ENCODE measurements around the gene CSNK1E. TPM values are rescaled to one million over a fixed set of nuclear protein-coding genes. Genes with fewer than 3 reads are reported as not detected.

The CSNK1E gene
- total RNA-seq, 2 experiments from 2014 or later = 123 TPM

DNA sequence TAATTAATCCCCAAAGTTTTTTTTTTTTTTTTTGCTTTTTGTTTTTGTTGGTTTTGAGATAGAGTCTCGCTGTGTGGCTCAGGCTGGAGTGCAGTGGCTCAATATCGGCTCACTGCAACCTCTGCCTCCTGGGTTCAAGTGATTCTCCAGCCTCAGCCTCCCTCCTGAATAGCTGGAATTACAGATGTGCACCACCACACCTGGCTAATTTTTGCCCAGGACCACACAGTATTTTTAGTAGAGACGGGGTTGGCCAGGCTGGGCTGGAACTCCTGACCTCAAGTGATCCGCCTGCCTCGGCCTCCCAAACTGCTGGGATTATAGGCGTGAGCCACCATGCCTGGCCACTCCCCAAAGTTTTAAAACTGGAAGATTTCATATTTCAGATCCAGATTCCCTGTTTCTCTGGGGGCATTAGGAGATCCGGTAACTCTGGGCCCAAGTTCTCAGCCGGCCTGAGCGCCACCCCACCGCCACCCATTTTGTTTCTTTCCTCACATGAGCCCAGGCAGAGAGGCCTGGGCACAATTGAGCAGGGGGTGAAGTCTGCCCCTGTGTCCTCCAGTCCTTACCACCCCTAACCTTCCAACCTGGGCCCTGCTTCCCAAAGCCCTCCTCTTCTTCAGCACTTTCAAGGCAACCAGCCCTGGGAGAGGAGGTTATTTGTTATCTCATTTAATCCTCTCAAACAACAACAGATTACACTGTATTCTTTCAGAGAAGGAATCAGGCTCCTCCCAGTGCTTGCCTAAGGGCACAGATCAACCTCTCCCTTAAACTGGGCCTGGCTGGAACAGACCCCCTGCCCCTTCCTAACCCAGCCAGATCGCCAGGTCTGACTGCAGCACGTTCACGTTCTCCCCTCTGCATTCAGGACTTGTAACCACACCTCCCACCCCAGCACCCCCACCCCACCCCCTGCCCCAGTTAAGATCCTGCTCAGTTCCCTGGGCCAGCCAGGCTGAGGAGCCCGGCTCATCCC lies 1.9 kb upstream of the CSNK1E start:
- H3K36me3 Mint-ChIP-seq (ENCODE audit: low read depth) = peaks cover 10% of the 10 kb centered on the region
- POLR2A ChIA-PET = interaction anchor here (1.9 kb wide), 1 partner anchor 13 kb away, joined by 6 read pairs; no protein-coding TSS in a partner anchor
- CTCF ChIA-PET = interaction anchor here (1.2 kb wide), 1 partner anchor 226 kb away, joined by 3 read pairs; no protein-coding TSS in a partner anchor
- ATAC-seq (no peak), DNase-seq (no peak)
- H3K4me3 Mint-ChIP-seq = no peak overlapping the region
- peak overlapping the region; percentile 8 for H3K27ac Mint-ChIP-seq
- H3K4me1 Mint-ChIP-seq (ENCODE audit: low read depth) = peaks cover 18% of the 10 kb centered on the region
- no peaks in the 10 kb centered on the region for H3K27me3 Mint-ChIP-seq
- no peaks in the 10 kb centered on the region for H3K9me3 Mint-ChIP-seq
- intact Hi-C loops (cut with micrococcal nuclease) = no loop called here
- TF ChIP-seq, protein P1, sequence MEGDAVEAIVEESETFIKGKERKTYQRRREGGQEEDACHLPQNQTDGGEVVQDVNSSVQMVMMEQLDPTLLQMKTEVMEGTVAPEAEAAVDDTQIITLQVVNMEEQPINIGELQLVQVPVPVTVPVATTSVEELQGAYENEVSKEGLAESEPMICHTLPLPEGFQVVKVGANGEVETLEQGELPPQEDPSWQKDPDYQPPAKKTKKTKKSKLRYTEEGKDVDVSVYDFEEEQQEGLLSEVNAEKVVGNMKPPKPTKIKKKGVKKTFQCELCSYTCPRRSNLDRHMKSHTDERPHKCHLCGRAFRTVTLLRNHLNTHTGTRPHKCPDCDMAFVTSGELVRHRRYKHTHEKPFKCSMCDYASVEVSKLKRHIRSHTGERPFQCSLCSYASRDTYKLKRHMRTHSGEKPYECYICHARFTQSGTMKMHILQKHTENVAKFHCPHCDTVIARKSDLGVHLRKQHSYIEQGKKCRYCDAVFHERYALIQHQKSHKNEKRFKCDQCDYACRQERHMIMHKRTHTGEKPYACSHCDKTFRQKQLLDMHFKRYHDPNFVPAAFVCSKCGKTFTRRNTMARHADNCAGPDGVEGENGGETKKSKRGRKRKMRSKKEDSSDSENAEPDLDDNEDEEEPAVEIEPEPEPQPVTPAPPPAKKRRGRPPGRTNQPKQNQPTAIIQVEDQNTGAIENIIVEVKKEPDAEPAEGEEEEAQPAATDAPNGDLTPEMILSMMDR (IDR thresholded peaks at IDR 0.05) = no peak

DNA sequence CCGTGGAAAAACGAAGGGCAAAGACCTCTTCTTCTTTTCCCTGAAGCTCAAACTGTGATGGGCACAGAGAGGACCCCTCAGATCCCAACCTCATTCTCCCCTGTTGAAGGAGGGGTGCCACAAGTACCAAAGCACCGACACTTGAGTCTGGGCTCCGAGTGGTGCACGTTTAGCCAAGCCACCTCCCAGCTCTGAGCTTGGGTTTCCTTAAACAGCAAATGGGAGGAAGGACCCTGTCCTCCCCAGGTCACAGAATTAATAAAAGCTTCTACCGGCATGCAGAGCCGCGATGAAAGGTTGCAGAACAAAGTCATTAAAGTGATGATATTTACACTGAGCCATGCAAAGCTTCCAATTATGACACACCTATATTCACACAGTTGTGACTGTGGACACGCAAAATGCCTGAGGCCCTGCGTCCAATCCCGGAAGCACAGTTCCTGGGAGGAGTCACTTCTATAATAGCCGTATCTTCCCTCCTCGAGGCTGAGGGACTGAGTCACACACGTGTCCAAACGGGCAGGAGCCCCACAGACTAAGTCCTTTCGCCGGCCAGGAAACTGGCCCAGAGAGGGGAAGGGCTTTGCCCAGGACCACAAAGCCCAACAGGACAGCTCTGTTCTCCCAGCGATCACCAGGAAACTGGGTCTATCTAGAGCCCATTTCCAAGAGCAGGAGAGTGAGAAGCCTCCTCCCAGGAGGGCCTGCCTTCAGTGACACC lies 922 bp upstream of the CSNK1E start:
- H3K36me3 Mint-ChIP-seq (ENCODE audit: low read depth) = peaks cover 14% of the 10 kb centered on the region
- intact Hi-C loops (cut with micrococcal nuclease) = no loop called here
- H3K27ac Mint-ChIP-seq = peak overlapping the region; percentile 80
- DNase-seq (no peak), ATAC-seq (no peak)
- TF ChIP-seq, protein P1 (IDR thresholded peaks at IDR 0.05) = no peak
- no peaks in the 10 kb centered on the region for H3K27me3 Mint-ChIP-seq
- peaks cover 28% of the 10 kb centered on the region for H3K4me1 Mint-ChIP-seq (ENCODE audit: low read depth)
- peak overlapping the region; percentile 77 for H3K4me3 Mint-ChIP-seq
- CTCF ChIA-PET = interaction anchor here (1.0 to 1.7 kb wide), 5 partner anchors 12 to 266 kb away, joined by 3 to 7 read pairs (median 3); no protein-coding TSS in a partner anchor
- H3K9me3 Mint-ChIP-seq = no peaks in the 10 kb centered on the region
- POLR2A ChIA-PET = interaction anchor here (1.2 to 1.9 kb wide), 2 partner anchors 12 to 28 kb away, joined by 3 to 6 read pairs; no protein-coding TSS in a partner anchor

DNA sequence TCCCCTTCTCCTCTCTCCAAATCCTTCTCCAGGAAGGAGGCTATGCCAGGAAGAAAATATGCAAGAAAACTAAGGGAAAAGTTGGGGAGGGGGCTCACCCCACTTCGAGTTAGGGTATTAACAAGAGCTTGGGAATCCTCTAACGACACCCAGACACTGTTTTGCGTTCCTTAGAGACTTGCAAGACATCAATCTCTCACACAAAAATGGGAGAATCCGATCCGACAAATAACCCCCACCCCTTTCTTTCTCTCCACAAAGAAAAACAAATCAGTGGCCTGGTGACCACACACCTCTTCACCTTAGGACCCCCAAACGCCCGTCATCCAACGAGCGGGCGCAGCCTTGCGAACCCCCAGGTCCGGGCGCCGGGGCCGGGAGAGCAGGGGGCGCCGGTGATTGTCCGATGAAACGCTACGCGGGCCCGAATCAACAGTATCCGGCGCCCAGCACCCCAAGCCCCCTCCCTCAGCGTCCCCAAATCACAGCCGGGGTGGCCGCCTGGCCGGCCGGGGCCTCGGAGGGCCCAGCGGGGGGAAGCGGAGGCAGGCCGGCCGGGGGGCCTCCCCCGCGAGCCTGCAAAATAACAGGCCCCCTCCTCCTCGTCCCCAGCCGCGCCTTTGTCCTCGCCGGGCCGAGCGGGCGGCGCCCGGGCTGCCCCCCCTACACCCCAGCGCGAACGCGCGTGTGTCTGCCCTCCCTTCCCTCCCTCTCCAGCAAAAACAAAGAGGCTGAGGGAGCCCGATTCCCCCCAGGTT lies 690 bp downstream of the CSNK1E start:
- Mint-ChIP-seq H3K4me1 (ENCODE audit: low read depth) (peaks cover 40% of the 10 kb centered on the region), H3K27me3 (no peaks in the 10 kb centered on the region), H3K9me3 (no peaks in the 10 kb centered on the region), H3K27ac (peak overlapping the region; percentile 91), H3K36me3 (ENCODE audit: low read depth) (peaks cover 19% of the 10 kb centered on the region), H3K4me3 (peak overlapping the region; percentile 92)
- ChIA-PET CTCF (interaction anchor here (1.4 to 1.7 kb wide), 2 partner anchors 19 to 265 kb away, joined by 3 to 7 read pairs; no protein-coding TSS in a partner anchor), POLR2A (interaction anchor here (0.7 to 1.4 kb wide), 2 partner anchors 10 to 137 kb away, joined by 3 to 5 read pairs; no protein-coding TSS in a partner anchor)
- DNase-seq (peak; percentile 45), ATAC-seq (peak; percentile 42)
- TF ChIP-seq, protein P1 (IDR thresholded peaks at IDR 0.05) = no peak
- intact Hi-C loops (cut with micrococcal nuclease) = no loop called here

DNA sequence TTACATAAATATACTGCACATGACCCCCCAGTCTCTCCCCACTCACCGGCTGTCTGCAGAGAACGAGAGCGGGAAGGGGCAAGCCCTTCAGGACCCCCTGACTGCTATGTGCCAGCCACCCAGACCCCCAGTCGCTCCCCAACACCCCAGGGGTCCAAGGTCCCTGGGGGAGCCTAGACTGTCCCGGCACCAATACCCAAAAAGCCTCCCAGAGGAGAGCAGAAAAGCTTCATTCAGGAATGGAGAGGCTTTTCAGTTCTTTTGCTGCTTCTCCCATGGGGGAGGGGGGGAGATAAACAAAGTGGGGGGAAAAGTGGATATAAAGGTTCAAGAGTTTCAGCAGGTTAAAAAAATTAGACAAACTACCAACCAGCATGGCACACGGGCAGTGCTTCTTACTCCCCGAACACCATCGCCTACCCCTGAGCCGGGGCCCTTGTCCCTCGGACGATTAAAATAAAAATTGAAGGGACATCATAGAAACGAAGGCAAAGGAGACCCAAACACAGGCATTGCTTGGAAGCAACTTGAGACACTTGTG lies 1.3 kb downstream of the CSNK1E start:
- DNase-seq = peak; percentile 15
- H3K27me3 Mint-ChIP-seq = no peaks in the 10 kb centered on the region

More for the DNA sequence above, 1.3 kb downstream of the CSNK1E start:
- Mint-ChIP-seq H3K4me1 (ENCODE audit: low read depth) (peaks cover 46% of the 10 kb centered on the region), H3K36me3 (ENCODE audit: low read depth) (peaks cover 21% of the 10 kb centered on the region), H3K4me3 (peak overlapping the region; percentile 92), H3K27ac (peak overlapping the region; percentile 91), H3K9me3 (no peaks in the 10 kb centered on the region)
- intact Hi-C loops (cut with micrococcal nuclease) = no loop called here
- CTCF ChIA-PET = interaction anchor here (1.0 kb wide), 1 partner anchor 264 kb away, joined by 4 read pairs; no protein-coding TSS in a partner anchor
- TF ChIP-seq, protein P1 (IDR thresholded peaks at IDR 0.05) = no peak
- POLR2A ChIA-PET = interaction anchor here (0.7 to 1.4 kb wide), 3 partner anchors 9 to 137 kb away, joined by 3 to 5 read pairs (median 3); no protein-coding TSS in a partner anchor
- no peak for ATAC-seq
